ENCODE measurements around the gene RABL6. TPM values are rescaled to one million over a fixed set of nuclear protein-coding genes. Genes with fewer than 3 reads are reported as not detected.
"Not testable (repeated sequence)": the region's sequence is repeated elsewhere in the genome, so short reads cannot be mapped to it uniquely, and the experiment has no call there.

Gene RABL6
- total RNA-seq, 1 donor from 2014 or later, result 73.0 TPM

DNA sequence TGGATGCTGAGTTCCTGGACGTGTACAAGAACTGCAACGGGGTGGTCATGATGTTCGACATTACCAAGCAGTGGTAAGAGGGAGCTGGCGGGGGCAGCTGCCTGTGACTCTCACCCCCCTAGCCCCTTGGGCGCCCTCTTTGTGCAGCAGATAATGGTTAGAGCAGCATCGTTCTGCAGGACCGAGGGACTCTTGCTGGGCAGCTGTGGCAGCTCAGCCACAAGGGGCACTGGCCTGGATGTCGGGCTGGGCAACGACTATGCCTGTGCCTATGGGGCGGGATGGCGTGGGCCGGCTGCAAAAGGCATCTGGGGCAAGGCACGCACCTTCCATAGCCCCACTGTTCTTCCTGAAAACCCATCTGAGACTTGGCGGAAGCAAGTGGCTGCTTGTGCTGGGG is 21.7 kb downstream of the RABL6 start:
- intact Hi-C loops (cut with micrococcal nuclease), result no loop called here
- no peak for ATAC-seq
- DNase-seq, result no peak

DNA sequence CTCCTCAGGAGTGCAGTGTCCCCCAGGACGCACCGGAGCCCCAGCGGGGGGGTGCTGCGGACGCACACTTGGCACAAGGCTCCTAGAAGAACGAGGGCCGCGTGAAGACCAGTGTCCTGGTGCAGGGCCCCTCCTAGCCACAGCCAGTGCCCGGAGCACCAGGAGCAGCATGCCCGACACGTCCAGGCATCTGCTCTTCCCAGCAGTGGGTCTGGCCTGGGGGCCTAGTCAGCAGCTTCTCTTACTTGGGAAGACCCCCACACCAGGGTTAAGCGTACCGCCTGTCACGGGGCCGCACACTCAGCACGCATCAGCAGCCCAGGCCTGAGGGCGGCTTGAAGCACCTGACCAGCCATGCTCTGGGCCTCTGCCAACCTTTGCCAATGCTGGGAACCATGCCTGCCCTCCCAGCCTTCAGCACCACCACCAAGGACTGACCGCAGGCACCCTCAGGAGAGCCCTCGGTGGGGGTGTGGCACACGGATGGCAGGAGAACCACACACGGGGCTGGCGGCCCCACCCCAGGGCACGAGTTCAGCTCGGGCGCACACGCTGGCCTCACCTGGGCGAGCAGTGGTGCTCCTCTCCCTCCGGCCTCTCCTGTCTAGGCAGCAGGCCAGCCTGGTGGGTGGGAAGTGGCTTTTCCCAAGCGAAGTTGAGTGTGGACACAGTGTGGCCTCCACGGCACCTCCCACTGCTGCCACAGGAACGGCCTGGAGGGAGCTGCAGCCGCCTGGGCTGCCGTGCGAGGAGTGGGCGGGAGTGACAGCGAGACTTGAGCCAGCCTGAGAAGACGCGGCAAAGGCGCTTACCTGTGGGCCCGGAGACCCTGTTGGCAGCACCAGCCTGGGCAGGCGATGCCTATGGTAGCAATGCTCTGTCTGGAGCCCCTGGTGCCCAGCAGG is 22.5 kb downstream of the RABL6 start:
- ATAC-seq, result peak; percentile 17
- intact Hi-C loops (cut with micrococcal nuclease), result no loop called here
- DNase-seq, result no peak

DNA sequence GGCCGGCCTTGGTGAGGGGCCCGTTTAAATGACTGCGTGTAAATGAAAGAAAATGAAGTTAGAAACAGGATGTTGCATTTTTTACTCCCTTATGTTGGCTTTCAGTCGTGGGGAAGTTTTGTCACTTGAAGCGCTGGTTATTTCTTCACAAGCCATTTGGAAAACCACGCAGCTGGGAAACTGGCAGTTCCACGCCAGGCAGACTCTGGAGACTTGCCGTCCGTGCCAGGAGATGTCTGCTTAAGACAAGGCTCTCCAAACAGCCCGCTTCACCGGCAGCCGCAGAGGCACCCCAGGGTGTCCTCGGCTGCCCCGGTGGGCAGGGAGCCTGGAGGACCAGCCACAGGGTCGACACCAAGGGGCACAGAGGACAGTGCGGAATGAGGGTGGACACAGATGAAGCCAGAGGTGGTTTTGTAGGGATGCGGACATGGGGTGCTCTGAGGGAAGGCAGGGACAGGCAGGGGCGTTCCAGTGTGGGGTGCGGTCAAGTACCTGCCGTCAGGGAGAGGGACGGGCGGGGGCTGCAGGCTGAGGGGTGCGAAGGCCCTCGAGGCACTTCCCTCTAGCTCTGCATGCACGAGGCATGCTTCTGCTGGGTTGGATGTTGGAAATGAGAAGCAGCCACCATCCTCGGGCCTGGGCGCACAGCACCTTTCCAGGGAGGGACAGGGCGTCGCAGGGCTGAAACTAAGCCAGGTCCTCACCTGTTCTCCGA is 23.4 kb downstream of the RABL6 start:
- intact Hi-C loops (cut with micrococcal nuclease), result no loop called here
- DNase-seq (no peak), ATAC-seq (no peak)

DNA sequence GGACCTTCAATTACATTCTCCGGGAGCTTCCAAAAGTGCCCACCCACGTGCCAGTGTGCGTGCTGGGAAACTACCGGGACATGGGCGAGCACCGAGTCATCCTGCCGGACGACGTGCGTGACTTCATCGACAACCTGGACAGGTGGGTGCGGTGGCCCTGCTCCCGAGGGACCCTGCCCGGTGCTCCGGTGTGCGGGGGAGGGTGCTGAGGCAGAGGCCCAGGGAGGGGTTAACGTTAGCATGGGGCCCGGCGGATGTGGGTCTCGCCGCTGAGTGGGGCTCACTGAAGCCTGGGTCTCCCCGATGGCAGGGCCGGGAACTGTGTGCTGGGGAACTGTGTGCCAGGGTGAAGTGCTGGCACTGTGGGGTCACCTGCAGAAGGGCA is 24.0 kb downstream of the RABL6 start:
- peak; percentile 16 for DNase-seq
- intact Hi-C loops (cut with micrococcal nuclease), result no loop called here
- no peak for ATAC-seq

DNA sequence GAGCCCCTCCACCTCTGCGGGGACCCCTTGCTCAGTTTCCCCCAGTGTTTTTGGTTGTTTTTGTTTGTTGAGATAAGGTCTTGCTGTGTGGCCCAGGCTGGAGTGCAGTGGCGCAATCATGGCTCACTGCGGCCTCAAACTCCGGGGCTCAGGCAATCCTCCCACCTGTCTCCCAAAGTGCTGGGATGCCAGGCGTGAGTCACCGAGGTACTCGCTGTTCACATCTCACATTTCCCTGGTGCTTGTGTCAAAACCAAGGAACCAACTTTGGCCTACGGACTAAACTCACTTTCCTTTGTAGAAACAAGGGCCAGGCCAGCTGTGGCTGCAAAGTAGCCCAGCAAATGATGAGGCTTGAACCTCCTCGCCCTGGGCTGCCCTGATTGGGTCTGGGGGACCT is 24.8 kb downstream of the RABL6 start:
- intact Hi-C loops (cut with micrococcal nuclease), result no loop called here
- ATAC-seq, result no peak

DNA sequence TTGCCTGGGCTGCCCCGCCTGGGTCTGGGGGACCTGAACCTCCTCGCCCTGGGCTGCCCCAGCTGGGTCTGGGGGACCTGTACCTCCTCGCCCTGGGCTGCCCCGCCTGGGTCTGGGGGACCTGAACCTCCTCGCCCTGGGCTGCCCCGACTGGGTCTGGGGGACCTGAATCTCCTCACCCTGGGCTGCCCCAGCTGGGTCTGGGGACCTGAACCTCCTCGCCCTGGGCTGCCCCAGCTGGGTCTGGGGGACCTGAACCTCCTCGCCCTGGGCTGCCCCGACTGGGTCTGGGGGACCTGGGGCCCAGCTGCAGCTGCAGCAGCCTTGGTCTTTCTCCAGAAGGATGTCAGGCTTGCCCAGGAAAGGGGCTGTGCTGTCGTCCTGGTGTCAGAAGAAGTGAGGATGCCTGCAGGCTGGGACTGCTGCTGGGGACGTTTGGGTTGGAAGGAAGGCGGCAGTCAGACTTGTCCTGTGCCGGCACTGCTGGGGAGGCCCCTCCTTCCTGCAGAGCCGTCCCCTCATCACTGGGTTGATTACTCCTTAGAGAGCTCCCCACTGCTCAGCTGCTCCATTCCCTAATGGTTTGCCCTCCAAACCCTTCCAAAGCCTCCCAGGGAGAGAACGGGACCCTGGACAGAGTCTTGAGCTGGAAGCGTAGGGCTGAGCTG is 25.8 kb downstream of the RABL6 start:
- ATAC-seq (peak; percentile 24), DNase-seq (peak; percentile 37)
- intact Hi-C loops (cut with micrococcal nuclease), result not testable (repeated sequence)

More for the DNA sequence above, 24.8 kb downstream of the RABL6 start:
- no peak for DNase-seq

DNA sequence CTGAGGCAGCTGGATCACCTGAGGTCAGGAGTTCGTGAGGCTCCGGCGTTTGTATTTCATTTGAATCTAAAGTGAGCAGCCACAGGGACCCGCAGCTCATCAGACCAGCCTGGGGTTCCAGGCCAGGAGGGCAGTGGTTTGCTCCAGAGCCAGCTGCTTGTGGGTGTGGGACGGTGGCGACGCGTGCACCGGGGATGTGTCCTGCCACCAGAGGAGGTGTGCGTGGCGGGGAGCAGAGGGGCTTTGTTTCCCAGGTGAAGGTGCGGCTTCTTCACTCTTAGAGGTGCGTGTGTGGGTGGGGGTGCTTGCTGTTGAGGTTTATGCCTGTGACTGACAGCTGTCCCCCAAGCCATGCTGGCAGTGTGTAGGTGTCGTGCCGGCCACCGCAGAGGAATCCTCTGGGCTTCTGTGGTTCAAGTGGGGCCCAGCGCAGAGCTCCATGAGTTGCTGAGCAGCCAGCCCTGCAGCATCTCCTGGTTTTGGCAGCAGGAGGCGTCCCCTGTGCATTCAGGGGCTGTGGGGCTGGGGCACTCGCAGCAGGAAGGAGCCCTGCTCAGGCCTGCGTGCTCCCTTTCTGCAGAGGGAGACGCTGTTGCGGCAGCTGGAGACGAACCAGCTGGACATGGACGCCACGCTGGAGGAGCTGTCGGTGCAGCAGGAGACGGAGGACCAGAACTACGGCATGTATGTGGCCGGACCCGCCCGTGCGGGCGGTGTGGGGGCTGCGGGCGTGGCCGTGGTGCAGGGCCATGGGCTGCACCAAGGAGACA is 27.6 kb downstream of the RABL6 start:
- intact Hi-C loops (cut with micrococcal nuclease), result no loop called here
- ATAC-seq (no peak), DNase-seq (no peak)

DNA sequence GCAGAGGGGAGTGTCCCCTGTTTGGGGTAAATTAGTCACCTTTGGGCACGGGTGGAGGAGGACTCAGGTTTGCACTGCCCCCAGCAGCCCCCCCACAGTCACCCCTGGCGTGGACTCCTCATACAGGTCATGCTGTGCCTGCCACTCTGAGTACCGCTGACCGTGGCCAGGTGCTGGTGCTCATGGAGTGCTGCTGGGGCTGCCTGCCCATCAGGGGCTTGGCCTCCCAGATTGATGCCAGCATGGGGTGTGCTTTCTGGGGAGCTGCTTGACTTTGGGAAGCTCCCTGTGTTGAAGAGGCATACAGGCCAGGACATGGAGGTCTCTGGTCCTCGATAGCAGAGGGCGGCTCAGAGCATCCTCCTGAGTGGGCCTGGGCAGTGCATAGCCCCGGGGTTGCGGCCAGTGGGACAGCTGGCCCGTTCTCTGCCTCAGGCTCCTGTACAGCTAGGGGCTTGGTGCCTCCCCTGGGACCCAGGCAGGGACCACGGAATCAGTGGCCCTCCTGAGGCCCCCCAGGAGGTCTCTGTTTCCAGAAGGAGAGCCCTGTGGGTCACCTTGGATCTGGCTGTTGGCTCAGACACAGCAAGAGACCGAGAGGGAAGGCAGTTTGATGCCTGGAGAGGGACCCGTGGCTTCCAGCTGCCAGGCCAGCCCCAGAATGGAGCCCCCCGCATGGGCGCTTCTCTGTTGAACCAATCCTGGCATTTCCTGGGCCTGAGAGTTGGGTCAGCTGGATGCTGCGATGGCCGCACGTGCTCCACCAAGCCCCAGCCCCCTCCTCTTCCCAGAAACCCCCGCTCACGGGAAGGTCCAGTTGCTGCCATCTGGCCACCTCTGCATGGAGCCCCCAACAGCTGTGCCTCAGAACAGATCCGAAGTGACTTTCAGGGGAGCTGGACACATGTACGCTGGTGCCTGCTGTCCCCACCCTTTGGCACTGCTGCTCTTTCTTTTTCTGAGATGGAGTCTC is 28.5 kb downstream of the RABL6 start:
- ATAC-seq (no peak), DNase-seq (no peak)
- intact Hi-C loops (cut with micrococcal nuclease), result no loop called here

DNA sequence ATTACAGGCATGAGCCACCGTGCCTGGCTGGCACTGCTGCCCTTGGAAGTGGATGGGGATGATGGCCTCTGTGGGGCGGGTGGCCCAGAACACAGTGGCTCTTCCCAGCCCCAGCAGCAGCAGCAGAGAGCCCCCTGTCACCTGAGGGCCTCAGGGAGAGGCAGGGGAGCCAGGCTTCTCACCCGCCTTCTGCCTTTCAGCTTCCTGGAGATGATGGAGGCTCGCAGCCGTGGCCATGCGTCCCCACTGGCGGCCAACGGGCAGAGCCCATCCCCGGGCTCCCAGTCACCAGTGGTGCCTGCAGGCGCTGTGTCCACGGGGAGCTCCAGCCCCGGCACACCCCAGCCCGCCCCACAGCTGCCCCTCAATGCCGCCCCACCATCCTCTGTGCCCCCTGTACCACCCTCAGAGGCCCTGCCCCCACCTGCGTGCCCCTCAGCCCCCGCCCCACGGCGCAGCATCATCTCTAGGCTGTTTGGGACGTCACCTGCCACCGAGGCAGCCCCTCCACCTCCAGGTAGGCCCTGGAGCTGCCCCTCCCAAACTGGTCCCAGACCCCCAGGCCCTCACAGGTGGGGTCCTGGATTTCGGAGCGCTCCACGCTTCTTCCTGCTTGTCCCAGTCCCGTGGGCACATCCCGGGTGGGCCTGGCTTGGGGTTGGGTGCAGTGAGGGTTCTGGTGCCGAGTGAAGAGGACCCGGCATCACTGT is 29.6 kb downstream of the RABL6 start:
- no peak for ATAC-seq
- intact Hi-C loops (cut with micrococcal nuclease), result no loop called here

DNA sequence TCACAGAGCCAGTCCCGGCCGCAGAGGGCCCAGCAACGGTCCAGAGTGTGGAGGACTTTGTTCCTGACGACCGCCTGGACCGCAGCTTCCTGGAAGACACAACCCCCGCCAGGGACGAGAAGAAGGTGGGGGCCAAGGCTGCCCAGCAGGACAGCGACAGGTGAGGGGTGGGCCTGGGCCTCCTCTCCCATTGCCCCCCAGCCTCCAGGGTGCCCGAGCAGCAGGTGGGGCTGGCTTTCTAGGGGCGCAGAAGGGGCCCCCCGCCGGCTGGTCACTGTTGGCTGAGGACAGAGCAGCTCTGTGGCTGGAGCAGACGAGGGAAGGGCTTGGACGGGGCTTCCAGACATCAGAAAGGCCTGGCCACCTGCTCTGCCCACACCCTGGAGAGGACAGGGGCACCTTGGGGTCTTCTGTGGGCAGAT is 30.1 kb downstream of the RABL6 start:
- ATAC-seq; intact Hi-C loops (cut with micrococcal nuclease); DNase-seq: not testable (repeated sequence)

More for the DNA sequence above, 29.6 kb downstream of the RABL6 start:
- DNase-seq, result no peak

DNA sequence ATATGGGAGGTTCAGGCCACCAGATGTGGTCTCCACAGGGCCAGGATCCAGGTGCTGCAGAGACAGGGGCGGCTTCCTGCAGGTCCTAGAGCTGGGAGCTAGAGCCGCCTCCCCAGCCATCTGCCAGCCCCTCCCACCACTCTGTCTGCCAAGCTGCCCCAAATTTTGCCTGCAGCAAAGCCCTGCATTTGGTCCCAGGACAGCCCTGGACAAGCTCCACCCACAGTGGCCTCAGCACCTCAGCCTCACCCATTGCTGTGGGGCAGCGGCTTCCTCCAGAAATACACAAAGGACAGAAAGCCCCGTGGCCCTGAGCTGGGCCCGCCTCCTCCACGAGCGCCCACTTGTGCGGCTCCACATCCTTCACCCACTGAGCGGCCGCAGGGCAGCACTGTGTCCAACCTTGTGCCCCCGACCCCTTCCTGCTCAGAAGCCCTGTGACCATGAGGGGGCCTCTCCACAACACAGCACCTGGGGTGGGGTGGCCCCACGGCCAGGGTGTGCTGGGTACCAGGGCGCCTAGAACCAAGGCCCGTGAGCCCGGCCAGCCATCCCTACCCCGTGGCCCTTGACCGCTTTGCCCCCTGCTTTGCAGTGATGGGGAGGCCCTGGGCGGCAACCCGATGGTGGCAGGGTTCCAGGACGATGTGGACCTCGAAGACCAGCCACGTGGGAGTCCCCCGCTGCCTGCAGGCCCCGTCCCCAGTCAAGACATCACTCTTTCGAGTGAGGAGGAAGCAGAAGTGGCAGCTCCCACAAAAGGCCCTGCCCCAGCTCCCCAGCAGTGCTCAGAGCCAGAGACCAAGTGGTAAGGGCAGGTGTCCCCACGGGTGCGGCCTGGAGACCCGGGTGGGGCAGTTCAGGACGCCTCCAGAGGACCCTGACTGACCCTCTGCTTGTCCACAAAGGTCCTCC is 30.8 kb downstream of the RABL6 start:
- no peak for DNase-seq
- no peak for ATAC-seq
- intact Hi-C loops (cut with micrococcal nuclease), result no loop called here

DNA sequence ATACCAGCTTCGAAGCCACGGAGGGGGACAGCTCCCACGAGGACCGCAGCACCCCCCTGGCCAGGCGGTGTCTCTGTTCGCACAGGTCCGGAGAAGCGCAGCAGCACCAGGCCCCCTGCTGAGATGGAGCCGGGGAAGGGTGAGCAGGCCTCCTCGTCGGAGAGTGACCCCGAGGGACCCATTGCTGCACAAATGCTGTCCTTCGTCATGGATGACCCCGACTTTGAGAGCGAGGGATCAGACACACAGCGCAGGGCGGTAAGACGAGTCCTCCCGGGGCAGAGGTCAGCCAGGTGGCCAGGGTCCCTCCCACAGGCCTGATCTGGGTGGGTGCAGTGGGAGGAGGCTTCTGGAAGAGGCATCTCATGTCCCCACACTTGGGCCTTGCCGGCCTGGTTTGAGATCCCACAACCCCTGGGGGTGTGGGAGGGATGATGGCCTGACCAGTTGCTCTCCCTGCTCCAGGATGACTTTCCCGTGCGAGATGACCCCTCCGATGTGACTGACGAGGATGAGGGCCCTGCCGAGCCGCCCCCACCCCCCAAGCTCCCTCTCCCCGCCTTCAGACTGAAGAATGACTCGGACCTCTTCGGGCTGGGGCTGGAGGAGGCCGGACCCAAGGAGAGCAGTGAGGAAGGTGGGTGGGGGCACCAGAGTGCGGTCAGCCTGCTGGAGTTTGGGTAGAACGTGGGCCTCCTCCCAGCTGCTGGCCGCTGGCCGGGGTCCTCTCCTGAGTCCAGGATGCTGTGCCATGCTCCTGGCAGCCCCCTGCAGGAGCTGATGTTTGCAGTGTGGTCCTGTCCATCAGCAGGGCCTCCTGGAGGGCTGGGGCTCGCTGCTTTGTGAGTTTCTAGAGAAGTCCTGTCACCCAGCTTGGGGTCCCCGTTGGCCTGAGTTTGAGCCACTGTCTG is 31.7 kb downstream of the RABL6 start:
- no peak for ATAC-seq
- intact Hi-C loops (cut with micrococcal nuclease), result no loop called here
- no peak for DNase-seq

DNA sequence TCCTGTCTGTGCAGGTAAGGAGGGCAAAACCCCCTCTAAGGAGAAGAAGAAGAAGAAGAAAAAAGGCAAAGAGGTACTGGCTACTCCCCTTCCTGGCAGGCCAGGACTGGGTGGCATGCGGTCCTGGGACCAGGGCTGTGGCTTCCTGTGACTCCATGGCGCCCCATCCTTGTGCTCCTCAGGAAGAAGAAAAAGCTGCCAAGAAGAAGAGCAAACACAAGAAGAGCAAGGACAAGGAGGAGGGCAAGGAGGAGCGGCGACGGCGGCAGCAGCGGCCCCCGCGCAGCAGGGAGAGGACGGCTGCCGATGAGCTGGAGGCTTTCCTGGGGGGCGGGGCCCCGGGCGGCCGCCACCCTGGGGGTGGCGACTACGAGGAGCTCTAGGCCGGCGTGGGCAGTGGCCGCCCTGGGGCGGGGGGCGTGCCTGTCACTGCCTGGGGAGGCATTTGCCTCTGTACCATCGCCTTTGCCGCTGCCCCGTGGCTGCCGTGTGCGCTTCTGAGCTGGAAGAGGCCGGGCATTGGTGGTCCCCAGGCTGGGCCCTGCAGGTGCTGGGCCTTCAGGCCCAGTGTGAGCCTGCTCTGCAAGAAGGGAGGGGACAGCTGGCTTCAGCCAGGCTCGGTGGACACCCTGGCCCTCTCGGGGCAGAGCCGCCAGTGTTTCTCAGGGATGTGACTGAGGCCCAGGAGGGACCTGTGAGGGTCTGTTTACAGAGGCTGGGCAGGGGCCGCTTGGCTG is 32.6 kb downstream of the RABL6 start:
- intact Hi-C loops (cut with micrococcal nuclease), result no loop called here
- ATAC-seq, result no peak
- DNase-seq, result no peak

DNA sequence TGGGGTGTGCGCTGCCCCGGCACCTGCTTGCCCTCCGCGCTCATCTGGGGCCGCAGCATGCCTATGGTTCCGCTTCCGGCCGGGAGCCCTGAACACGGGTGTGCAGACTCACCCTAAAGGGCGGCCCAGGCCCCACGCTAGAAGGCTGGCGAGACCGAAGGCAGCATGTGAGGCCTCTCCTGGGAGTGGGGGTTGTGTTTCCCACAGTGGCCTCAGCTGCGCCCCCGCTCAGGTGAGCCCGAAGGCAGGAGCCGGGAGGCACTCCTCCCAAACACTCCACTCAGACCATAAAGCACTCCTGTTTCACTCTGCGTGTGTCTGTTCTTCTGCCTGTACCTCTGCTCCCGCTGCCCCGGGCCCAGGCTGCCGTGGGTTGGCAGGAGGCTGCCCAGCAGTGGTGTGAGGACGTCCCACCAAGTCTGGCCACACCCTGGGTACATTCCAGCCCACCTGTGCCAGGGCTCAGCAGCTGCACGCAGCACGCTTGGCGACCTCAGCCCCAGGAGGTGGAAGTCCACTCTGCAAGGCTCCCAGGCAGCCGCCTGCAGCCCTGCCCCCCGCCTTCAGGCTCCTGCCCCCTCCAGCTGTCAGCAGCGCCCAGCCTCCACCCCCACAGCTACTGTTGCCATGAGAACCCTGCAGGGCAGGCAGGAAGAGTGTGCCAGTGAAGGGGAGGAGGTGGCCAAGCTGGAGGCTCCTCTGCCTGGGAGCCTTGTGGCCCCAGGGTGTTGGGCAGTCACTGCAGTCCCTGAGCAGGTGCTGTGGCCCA is 33.3 kb downstream of the RABL6 start:
- peak; percentile 2 for ATAC-seq
- intact Hi-C loops (cut with micrococcal nuclease), result no loop called here
- no peak for DNase-seq
